ENCODE measurements around the gene TM4SF18. TPM values are rescaled to one million over a fixed set of nuclear protein-coding genes. Genes with fewer than 3 reads are reported as not detected.
A peak's percentile ranks its signal among the peaks of the same experiment; 100 is the strongest.

TM4SF18 gene
- polyA plus RNA-seq, 1 donor from 2014 or later: not detected

- no peaks in the 10 kb centered on the region for H3K9me3 ChIP-seq (ENCODE audit: low read length)
- H3K4me2 ChIP-seq (ENCODE audit: low read length): no peak overlapping the region
- no peak overlapping the region for H2AFZ ChIP-seq (ENCODE audit: low read depth, low read length)
- peak; percentile 12 for TF ChIP-seq CTCF (IDR thresholded peaks at IDR 0.05; ENCODE audit: poor library complexity, severe bottlenecking)
- no peak for TF ChIP-seq POLR2AphosphoS5 (IDR thresholded peaks at IDR 0.05)
- H4K20me1 ChIP-seq (ENCODE audit: insufficient read depth): no peaks in the 10 kb centered on the region
- H3K4me3 ChIP-seq (ENCODE audit: low read length): no peak overlapping the region
- H3K9me2 ChIP-seq (ENCODE audit: insufficient read depth, low read length): no peaks in the 10 kb centered on the region
- no peaks in the 10 kb centered on the region for H3K27me3 ChIP-seq (ENCODE audit: insufficient read depth, low read depth, low read length)
- H3K9ac ChIP-seq (ENCODE audit: low read length): no peak overlapping the region
- no peak overlapping the region for H3K27ac ChIP-seq (ENCODE audit: low read length)
- no peaks in the 10 kb centered on the region for H3K36me3 ChIP-seq (ENCODE audit: insufficient read depth, low read length)
- no peaks in the 10 kb centered on the region for H3K79me2 ChIP-seq (replicated peaks; ENCODE audit: insufficient read depth, low read length)
- H3F3A ChIP-seq (ENCODE audit: insufficient read depth, low read length, poor library complexity, severe bottlenecking): no peaks in the 10 kb centered on the region
These were observed 37.7 kb upstream of the TM4SF18 start for GRCh38 chr3:149371001-149371722.

GRCh38 chr3:149369991-149370866 lies 36.8 kb upstream of the TM4SF18 start:
- Histone ChIP-seq H3K4me3 (ENCODE audit: low read length) (no peak overlapping the region), H3F3A (ENCODE audit: insufficient read depth, low read length, poor library complexity, severe bottlenecking) (no peaks in the 10 kb centered on the region), H4K20me1 (ENCODE audit: insufficient read depth) (no peaks in the 10 kb centered on the region), H3K9me2 (ENCODE audit: insufficient read depth, low read length) (no peaks in the 10 kb centered on the region), H3K4me2 (ENCODE audit: low read length) (no peak overlapping the region), H3K9me3 (ENCODE audit: low read length) (no peaks in the 10 kb centered on the region), H3K9ac (ENCODE audit: low read length) (no peak overlapping the region), H3K27ac (ENCODE audit: low read length) (no peak overlapping the region), H3K36me3 (ENCODE audit: insufficient read depth, low read length) (no peaks in the 10 kb centered on the region), H2AFZ (ENCODE audit: low read depth, low read length) (no peak overlapping the region), H3K27me3 (ENCODE audit: insufficient read depth, low read depth, low read length) (no peaks in the 10 kb centered on the region), H3K79me2 (replicated peaks; ENCODE audit: insufficient read depth, low read length) (no peaks in the 10 kb centered on the region)
- TF ChIP-seq EZH2 (IDR thresholded peaks at IDR 0.05; ENCODE audit: borderline replicate concordance, insufficient read depth, low read length, poor library complexity, severe bottlenecking): no peak
- no peak for TF ChIP-seq POLR2AphosphoS5 (IDR thresholded peaks at IDR 0.05)
- TF ChIP-seq TAF1 (IDR thresholded peaks at IDR 0.05; ENCODE audit: low read depth): no peak
- no peak for TF ChIP-seq REST (IDR thresholded peaks at IDR 0.05; ENCODE audit: borderline replicate concordance)
- no peak for TF ChIP-seq EP300 (conservative IDR thresholded peaks at IDR 0.05; ENCODE audit: poor library complexity, severe bottlenecking)
- TF ChIP-seq RAD21 (conservative IDR thresholded peaks at IDR 0.05): no peak
- no peak for TF ChIP-seq CTCF (IDR thresholded peaks at IDR 0.05; ENCODE audit: poor library complexity, severe bottlenecking)
- no peak for TF ChIP-seq SMC3 (conservative IDR thresholded peaks at IDR 0.05; ENCODE audit: poor library complexity)
- TF ChIP-seq MXI1 (conservative IDR thresholded peaks at IDR 0.05; ENCODE audit: poor library complexity, severe bottlenecking): no peak
